Medulla oblongata (tissue), 1 donor: ENCODE data around the gene TMEM238.
"Not testable (repeated sequence)": the region's sequence is repeated elsewhere in the genome, so short reads cannot be mapped to it uniquely, and the experiment has no call there.

Source experiments
- DNase-seq: peaks from one replicate; pipeline ENCODE4 v3.0.0-alpha.2; 2015; ENCODE audit errors: extremely low spot score

The TMEM238 gene

DNA sequence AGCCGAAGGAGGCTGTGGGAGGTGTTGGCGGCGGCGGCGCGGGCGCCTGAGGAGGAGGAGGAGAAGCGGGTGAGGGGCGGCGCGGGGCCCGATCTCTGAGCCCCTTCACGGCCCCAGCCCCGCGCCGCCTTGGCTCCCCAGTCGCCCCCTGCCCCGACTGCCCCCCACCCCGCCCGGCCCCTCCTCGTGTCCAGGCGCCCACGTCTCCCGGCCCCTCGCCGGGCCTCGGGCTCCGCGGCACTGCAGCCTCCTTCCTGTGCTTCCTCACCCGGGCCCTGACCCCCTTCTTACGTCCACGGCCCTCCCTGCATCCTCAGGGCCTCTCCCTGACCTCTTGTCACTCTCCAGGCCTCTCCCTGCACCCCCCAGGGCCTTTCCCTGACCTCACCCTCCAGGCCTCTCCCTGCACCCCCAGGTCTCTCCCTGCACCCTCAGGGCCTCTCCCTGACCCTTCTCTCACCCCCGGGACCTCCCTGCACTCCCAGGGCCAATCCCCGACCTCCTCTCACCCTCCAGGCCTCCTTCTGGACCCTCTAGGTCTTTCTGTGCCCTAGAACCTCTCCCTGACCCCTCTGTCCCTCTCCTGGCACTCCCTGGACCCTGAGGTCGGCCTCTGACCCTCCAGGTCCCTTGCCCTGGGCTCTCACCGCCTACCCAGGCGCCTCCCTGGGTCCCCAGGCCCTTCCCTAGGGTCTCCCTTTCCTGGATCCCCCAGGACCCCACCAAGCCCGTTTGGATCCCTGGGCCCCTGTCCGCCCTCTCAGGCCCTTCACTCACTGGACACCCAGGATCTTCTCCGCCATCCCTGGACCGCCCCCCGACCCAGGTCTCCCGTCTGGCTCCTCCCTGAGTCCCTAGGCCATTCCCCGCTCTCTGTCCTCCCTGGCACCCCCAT, 44.0 kb downstream of the TMEM238 start:
- no peak for DNase-seq

- DNase-seq = peak; percentile 100
Measured at GRCh38 chr19:55339105-55339888, 44.8 kb downstream of the TMEM238 start, which contains the start of gene KMT5C. Gene KMT5C (plus strand): TSS chr19:55339876. CDS start chr19:55341937, 2,061 bp downstream.

DNA sequence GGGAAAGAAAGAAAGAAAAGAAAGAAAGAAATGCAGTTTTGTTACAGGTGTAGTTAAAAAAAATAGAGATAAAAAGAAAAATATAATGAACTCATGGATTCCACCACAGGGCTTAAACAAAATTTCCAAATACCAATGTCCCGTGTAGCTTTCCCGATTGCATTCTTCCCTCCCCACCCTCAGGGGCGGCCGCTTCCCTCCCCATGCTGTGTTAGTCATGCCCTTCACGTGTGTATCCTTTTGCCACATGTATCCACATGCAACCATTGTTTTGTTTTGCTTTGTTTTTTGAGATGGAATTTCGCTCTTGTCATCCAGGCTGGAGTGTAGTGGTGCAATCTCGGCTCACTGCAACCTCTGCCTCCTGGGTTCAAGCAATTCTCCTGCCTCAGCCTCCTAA, 48.0 kb downstream of the TMEM238 start:
- no peak for DNase-seq

DNA sequence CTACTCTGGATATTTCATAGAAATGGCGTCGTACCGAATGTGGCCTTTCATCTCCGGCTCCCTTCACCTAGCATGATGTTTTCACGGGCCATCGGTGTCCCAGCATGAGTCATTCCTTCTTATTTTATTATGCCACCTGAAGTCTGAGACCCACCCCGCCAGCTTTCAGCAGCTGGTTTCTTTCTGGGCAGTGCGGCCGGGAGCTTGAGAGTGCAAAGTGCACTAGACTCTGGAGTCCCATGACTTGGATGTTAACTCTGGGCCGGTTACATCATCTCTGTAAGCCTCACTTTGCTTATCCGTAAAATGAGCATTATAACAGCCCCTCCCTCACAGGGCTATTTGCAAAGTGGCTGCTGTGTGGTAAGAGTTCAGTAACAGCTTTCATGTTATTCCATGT, 50.2 kb downstream of the TMEM238 start:
- DNase-seq = no peak

DNA sequence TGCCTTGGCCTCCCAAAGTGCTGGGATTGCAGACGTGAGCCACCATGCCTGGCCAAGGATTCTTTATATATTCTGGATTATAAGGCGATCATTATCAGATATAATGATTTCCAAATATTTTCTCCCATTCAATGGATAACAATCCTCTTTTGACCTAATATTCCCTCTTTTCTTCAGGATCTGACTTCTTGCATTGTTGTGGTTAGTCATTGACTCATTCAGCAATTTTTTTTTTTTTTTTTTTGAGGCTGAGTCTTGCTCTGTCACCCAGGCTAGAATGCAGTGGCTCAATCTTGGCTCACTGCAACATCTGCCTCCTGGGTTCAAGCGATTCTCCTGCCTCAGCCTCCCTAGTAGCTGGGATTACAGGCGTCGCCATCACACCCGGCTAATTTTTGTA, 54.3 kb downstream of the TMEM238 start:
- DNase-seq = not testable (repeated sequence)
